Muscle of leg (tissue), 11 donors: Measurements from ENCODE around the gene HERPUD1. TPM values are rescaled to one million over a fixed set of nuclear protein-coding genes. Genes with fewer than 3 reads are reported as not detected.

Experiments
- DNase-seq: peaks from one replicate; pipeline ENCODE4 v3.0.0; 2013
- H3K27ac ChIP-seq: one replicate; pipeline ENCODE4 v1.5.1; 2013; ENCODE audit warnings: mild to moderate bottlenecking, low read length, control low read depth
- H3K27me3 ChIP-seq: one replicate; pipeline ENCODE4 v1.6.1; 2013; ENCODE audit warnings: low read length; ENCODE audit not compliant: control insufficient read depth, insufficient read depth
- H3K36me3 ChIP-seq: one replicate; pipeline ENCODE4 v1.6.1; 2013; ENCODE audit warnings: low read length; ENCODE audit not compliant: control insufficient read depth, insufficient read depth
- H3K4me1 ChIP-seq: one replicate; pipeline ENCODE4 v1.6.1; 2013; ENCODE audit warnings: low read length; ENCODE audit not compliant: control insufficient read depth, insufficient read depth
- H3K4me3 ChIP-seq: one replicate; pipeline ENCODE4 v1.5.1; 2013; ENCODE audit warnings: low read length, control low read depth
- H3K9me3 ChIP-seq: replicated peaks from 2 replicates; pipeline ENCODE4 v1.6.1; 2013; ENCODE audit warnings: low read depth, low read length; ENCODE audit not compliant: control insufficient read depth
- WGBS: methylation state at CpG from one replicate; pipeline ENCODE4 v1.1.5; 2013; ENCODE audit warnings: missing lambda C conversion rate; ENCODE audit not compliant: insufficient coverage; 5-methylcytosine and 5-hydroxymethylcytosine counted together
- polyA plus RNA-seq, 8 donors: library from polyadenylated mRNA; unstranded; fragments of 120-200 nt; gene quantifications; one replicate each; pipeline versions ENCODE4 v1.2.1 to v1.2.3, GENCODE V29; 2013; ENCODE audit warnings: inconsistent platforms in 1 of 8, low replicate concordance in 1 of 8; ENCODE audit not compliant: insufficient read length in 8 of 8, insufficient read depth in 1 of 8
- total RNA-seq: library from RNA; stranded (reverse); fragments of 120-200 nt; gene quantifications from one replicate; pipeline ENCODE4 v1.2.4, GENCODE V29; 2013

Gene HERPUD1
- total and polyA plus RNA-seq, 9 donors, result 41.9 to 89.0 (median 59.7) TPM

- Histone ChIP-seq H3K27ac (peak overlapping the region; percentile 57), H3K9me3 (no peaks in the 10 kb centered on the region), H3K36me3 (no peaks in the 10 kb centered on the region), H3K27me3 (no peaks in the 10 kb centered on the region), H3K4me3 (no peak overlapping the region), H3K4me1 (peaks cover 54% of the 10 kb centered on the region)
- DNase-seq, result peak; percentile 88
- 15% methylated on average over 3 of the region's 7 CpGs for whole genome bisulfite sequencing
These were observed 22.4 kb upstream of the HERPUD1 start for GRCh38 chr16:56909527-56909979.

GRCh38 chr16:56910112-56910511 lies 21.8 kb upstream of the HERPUD1 start:
- Histone ChIP-seq H3K4me3 (no peak overlapping the region), H3K27ac (peak overlapping the region; percentile 57), H3K4me1 (peaks cover 57% of the 10 kb centered on the region), H3K9me3 (no peaks in the 10 kb centered on the region), H3K27me3 (no peaks in the 10 kb centered on the region), H3K36me3 (no peaks in the 10 kb centered on the region)
- WGBS, result 100% methylated on average over 1 of the region's 5 CpGs
- DNase-seq, result no peak

- H3K27ac ChIP-seq, result peak overlapping the region; percentile 62
- peaks cover 64% of the 10 kb centered on the region for H3K4me1 ChIP-seq
- H3K36me3 ChIP-seq, result no peaks in the 10 kb centered on the region
- no peaks in the 10 kb centered on the region for H3K9me3 ChIP-seq
- 56% methylated on average over 10 of the region's 12 CpGs for WGBS
- H3K27me3 ChIP-seq, result no peaks in the 10 kb centered on the region
- peak; percentile 79 for DNase-seq
- no peak overlapping the region for H3K4me3 ChIP-seq
These were observed 21.0 kb upstream of the HERPUD1 start for GRCh38 chr16:56910654-56911539.

GRCh38 chr16:56911771-56912571 lies 20.0 kb upstream of the HERPUD1 start:
- peak; percentile 78 for DNase-seq
- H3K27me3 ChIP-seq, result no peaks in the 10 kb centered on the region
- 40% methylated on average over 19 of the region's 22 CpGs for WGBS
- no peaks in the 10 kb centered on the region for H3K36me3 ChIP-seq
- H3K4me1 ChIP-seq, result peaks cover 75% of the 10 kb centered on the region
- no peak overlapping the region for H3K4me3 ChIP-seq
- no peaks in the 10 kb centered on the region for H3K9me3 ChIP-seq
- H3K27ac ChIP-seq, result peak overlapping the region; percentile 62

- WGBS, result 69% methylated on average over 7 of the region's 18 CpGs
- Histone ChIP-seq H3K9me3 (no peaks in the 10 kb centered on the region), H3K27me3 (no peaks in the 10 kb centered on the region), H3K4me3 (no peak overlapping the region), H3K27ac (no peak overlapping the region), H3K4me1 (peaks cover 80% of the 10 kb centered on the region), H3K36me3 (no peaks in the 10 kb centered on the region)
- DNase-seq, result peak; percentile 51
These were observed 18.9 kb upstream of the HERPUD1 start for GRCh38 chr16:56912746-56913708.

GRCh38 chr16:56914896-56915295 lies 17.0 kb upstream of the HERPUD1 start:
- H3K36me3 ChIP-seq, result no peaks in the 10 kb centered on the region
- no peak for DNase-seq
- H3K27ac ChIP-seq, result peak overlapping the region; percentile 49
- no peaks in the 10 kb centered on the region for H3K27me3 ChIP-seq
- 87% methylated on average over 5 of the region's 7 CpGs for WGBS
- H3K4me3 ChIP-seq, result no peak overlapping the region
- peaks cover 64% of the 10 kb centered on the region for H3K4me1 ChIP-seq
- H3K9me3 ChIP-seq, result no peaks in the 10 kb centered on the region

GRCh38 chr16:56915336-56916119 lies 16.4 kb upstream of the HERPUD1 start:
- no peak overlapping the region for H3K4me3 ChIP-seq
- peaks cover 58% of the 10 kb centered on the region for H3K4me1 ChIP-seq
- H3K36me3 ChIP-seq, result no peaks in the 10 kb centered on the region
- H3K9me3 ChIP-seq, result no peaks in the 10 kb centered on the region
- H3K27ac ChIP-seq, result peak overlapping the region; percentile 49
- DNase-seq, result peak; percentile 86
- WGBS, result 27% methylated on average over 7 of the region's 13 CpGs
- H3K27me3 ChIP-seq, result no peaks in the 10 kb centered on the region

GRCh38 chr16:56916571-56917403 lies 15.2 kb upstream of the HERPUD1 start:
- no peaks in the 10 kb centered on the region for H3K9me3 ChIP-seq
- peaks cover 45% of the 10 kb centered on the region for H3K4me1 ChIP-seq
- no peaks in the 10 kb centered on the region for H3K36me3 ChIP-seq
- H3K27ac ChIP-seq, result peak overlapping the region; percentile 65
- 86% methylated on average over 1 of the region's 5 CpGs for WGBS
- H3K27me3 ChIP-seq, result no peaks in the 10 kb centered on the region
- no peak overlapping the region for H3K4me3 ChIP-seq
- peak; percentile 64 for DNase-seq
